BLaER1 treated with 17β-estradiol and CSF1 and Interleukin-3, amounts not matched to agents 10 nM and 100 nM (cell line): ENCODE measurements around the gene DMRTB1.

Experiments
- H3K27ac ChIP-seq, 11 experiments: shearing (Covaris generic); formaldehyde crosslinking; 2 replicates each; pipeline ENCODE4 v1.8.1; 2022
- H3K27me3 ChIP-seq, 11 experiments: shearing (Covaris generic); formaldehyde crosslinking; 2 replicates each; pipeline ENCODE4 v1.8.1; 2022
- H3K36me3 ChIP-seq, 11 experiments: shearing (Covaris generic); formaldehyde crosslinking; 2 replicates each; pipeline ENCODE4 v1.8.1; 2022
- H3K4me1 ChIP-seq, 10 experiments: shearing (Covaris generic); formaldehyde crosslinking; 2 replicates each; pipeline ENCODE4 v1.8.1; 2022
- H3K4me2 ChIP-seq, 11 experiments: shearing (Covaris generic); formaldehyde crosslinking; 2 replicates each; pipeline ENCODE4 v1.8.1; 2022
- H3K4me3 ChIP-seq, 10 experiments: shearing (Covaris generic); formaldehyde crosslinking; 2 replicates each; pipeline ENCODE4 v1.8.1; 2022
- H3K9ac ChIP-seq, 11 experiments: shearing (Covaris generic); formaldehyde crosslinking; 2 replicates each; pipeline ENCODE4 v1.8.1; 2022
- H3K9me3 ChIP-seq, 11 experiments: shearing (Covaris generic); formaldehyde crosslinking; replicated peaks in 1 of 11; 2 replicates each; pipeline ENCODE4 v1.8.1; 2022
- H4K20me1 ChIP-seq, 11 experiments: shearing (Covaris generic); formaldehyde crosslinking; 2 replicates each; pipeline ENCODE4 v1.8.1; 2022
- Cebpa-rat ChIP-seq, 11 experiments: shearing (Covaris generic); IDR thresholded peaks; 2 replicates each; pipeline ENCODE4 v1.8.1; 2022

The DMRTB1 gene

DNA sequence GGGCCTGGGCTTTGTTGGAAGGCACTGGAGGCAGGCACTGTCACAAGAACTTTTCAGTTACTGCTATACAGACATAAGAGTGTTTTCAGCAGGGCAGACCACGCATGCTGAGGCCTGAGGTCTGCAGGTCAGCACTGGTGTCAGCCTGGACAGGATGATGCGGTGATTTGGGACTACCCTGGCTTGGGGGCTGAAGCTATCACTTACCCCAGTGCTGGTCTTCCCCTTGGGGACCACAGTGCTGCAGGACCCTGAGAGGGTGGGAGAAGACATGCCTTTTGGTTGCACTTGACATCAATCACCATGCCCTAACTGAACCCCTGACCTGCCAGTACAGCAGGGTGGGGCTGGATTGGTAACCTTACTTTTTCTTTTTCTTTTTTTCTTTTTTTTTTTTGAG lies 9.2 kb downstream of the DMRTB1 start:
- no peaks in the 10 kb centered on the region for H3K27me3 ChIP-seq

DNA sequence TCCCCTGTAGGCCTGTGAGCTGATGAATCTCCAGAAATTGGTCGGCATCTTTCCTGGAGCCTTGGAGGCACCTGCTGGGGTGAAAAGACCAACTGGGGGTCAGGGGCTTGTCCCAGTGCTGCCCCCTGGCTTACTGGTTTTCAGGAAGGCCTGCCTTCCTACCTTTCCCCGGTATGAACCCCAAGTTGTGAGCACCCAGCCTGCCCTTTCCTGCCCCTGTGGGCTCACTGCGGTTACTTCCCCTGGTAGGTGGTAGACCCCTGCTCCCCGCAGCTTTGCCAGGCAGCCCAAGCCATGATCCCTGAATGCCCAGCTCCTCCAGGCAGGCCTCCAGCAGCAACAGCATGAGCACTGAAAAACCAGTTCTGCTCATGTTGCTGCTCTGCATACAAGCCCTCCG lies 10.2 kb downstream of the DMRTB1 start:
- TF ChIP-seq Cebpa-rat (IDR thresholded peaks at IDR 0.05), result no peak
- H3K27ac ChIP-seq, result no peak overlapping the region
- peaks cover 7 to 13% (median 11%) of the 10 kb centered on the region in 10 experiments; a peak in 17 of 20 replicates for H3K4me1 ChIP-seq
- no peaks in the 10 kb centered on the region for H3K9me3 ChIP-seq
- no peaks in the 10 kb centered on the region for H3K27me3 ChIP-seq
- no peaks in the 10 kb centered on the region for H3K36me3 ChIP-seq
- no peak overlapping the region for H3K9ac ChIP-seq
- H3K4me2 ChIP-seq, result no peak overlapping the region
- H4K20me1 ChIP-seq, result no peaks in the 10 kb centered on the region
- H3K4me3 ChIP-seq, result no peak overlapping the region

More for the DNA sequence above, 9.2 kb downstream of the DMRTB1 start:
- no peaks in the 10 kb centered on the region for H3K9me3 ChIP-seq
- H3K9ac ChIP-seq, result no peak overlapping the region
- TF ChIP-seq Cebpa-rat (IDR thresholded peaks at IDR 0.05), result no peak
- H3K4me2 ChIP-seq, result no peak overlapping the region
- no peak overlapping the region for H3K27ac ChIP-seq
- no peaks in the 10 kb centered on the region for H3K36me3 ChIP-seq
- H4K20me1 ChIP-seq, result no peaks in the 10 kb centered on the region
- peaks cover 7 to 13% (median 11%) of the 10 kb centered on the region in 10 experiments; a peak in 17 of 20 replicates for H3K4me1 ChIP-seq
- no peak overlapping the region for H3K4me3 ChIP-seq

DNA sequence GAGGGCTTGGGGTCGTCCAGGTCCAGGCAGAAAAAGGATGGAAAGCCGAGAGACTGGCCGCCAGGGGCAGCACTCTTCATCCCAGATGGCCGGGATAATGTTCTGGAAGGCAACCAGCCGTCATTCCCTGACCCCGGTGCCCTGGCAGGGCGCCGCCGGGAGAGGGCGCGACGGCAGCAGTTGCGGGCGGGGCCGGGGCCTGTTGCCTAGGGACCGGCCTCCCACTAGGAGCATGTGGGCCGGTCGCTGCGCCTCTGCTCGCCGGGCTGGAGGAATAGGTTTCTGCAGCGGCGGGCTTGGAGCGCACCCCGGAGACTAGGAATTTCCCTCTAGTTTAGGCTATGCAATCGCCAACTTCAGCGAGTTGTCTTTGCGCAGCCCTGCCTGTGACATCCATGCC lies 11.0 kb downstream of the DMRTB1 start:
- Histone ChIP-seq H3K27me3 (no peaks in the 10 kb centered on the region), H3K9me3 (no peaks in the 10 kb centered on the region), H3K9ac (no peak overlapping the region), H3K36me3 (no peaks in the 10 kb centered on the region), H3K4me2 (no peak overlapping the region), H3K4me1 (peaks cover 7 to 13% (median 11%) of the 10 kb centered on the region in 10 experiments; a peak in 17 of 20 replicates), H3K27ac (no peak overlapping the region), H4K20me1 (no peaks in the 10 kb centered on the region), H3K4me3 (no peak overlapping the region)
- no peak for TF ChIP-seq Cebpa-rat (IDR thresholded peaks at IDR 0.05)

DNA sequence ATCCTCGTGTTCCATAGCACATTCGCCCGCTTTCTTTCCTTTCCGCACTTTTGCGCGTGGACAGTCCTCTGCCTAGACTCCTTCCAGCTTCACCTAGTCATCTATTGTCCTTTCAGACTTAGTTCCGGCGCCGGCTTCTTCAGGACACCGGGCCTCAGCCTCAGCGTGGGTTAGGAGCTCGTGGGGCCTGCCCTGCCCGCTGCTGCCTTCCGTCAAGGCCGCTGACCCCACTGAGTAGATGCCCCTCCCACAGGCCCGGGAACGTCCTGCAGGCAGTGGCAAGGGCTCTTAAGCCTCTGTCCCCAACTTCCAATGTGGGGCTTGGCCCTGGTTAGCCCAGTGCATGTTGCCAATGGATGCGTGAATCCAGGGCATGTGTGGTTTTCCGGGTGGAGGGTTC lies 11.4 kb downstream of the DMRTB1 start:
- Histone ChIP-seq H3K9me3 (no peaks in the 10 kb centered on the region), H3K36me3 (no peaks in the 10 kb centered on the region), H4K20me1 (no peaks in the 10 kb centered on the region), H3K27ac (no peak overlapping the region), H3K9ac (no peak overlapping the region), H3K4me1 (peaks cover 7 to 13% (median 11%) of the 10 kb centered on the region in 10 experiments; a peak in 17 of 20 replicates), H3K27me3 (no peaks in the 10 kb centered on the region), H3K4me3 (no peak overlapping the region), H3K4me2 (no peak overlapping the region)
- no peak for TF ChIP-seq Cebpa-rat (IDR thresholded peaks at IDR 0.05)

DNA sequence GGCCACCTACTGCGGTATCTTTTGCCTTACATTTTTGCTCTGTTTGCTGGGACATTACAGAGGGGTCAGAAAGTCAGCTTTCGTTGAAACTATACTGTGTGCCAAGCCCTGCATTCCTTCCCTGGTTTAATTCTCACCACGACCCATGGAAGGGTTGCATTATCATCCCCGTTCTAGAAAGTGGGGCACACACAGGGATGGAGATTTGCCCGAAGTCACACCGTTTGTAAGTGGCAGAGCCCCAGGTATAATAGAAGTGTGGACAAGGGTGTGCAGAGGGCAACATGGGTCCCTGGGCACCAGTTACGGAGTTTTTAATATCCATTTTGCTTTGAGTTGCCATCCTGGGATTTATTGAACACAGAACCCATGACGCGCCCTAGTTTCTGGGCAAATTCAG lies 11.8 kb downstream of the DMRTB1 start:
- TF ChIP-seq Cebpa-rat (IDR thresholded peaks at IDR 0.05), result no peak
- Histone ChIP-seq H4K20me1 (no peaks in the 10 kb centered on the region), H3K4me2 (no peak overlapping the region), H3K36me3 (no peaks in the 10 kb centered on the region), H3K9me3 (no peaks in the 10 kb centered on the region), H3K4me1 (peaks cover 7 to 13% (median 11%) of the 10 kb centered on the region in 10 experiments; a peak in 17 of 20 replicates), H3K4me3 (no peak overlapping the region), H3K9ac (no peak overlapping the region), H3K27ac (no peak overlapping the region), H3K27me3 (no peaks in the 10 kb centered on the region)

DNA sequence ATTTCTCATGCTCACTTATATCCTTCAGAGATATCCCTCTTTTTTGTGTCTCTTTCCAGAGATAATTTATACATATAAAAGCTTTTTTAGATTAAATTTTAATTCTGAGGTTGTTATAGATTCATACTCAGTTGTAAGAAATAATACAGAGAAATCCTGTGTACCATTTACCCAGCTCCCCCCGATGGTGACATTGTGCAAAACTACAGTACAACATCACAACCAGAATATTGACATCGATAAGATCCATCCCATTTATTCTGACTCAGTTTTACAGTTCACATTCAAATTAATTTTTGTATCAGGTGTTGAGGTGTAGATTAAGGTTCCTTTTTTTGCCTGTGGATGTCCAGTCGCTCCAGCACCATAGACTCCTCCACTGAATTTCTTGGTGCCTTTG lies 14.3 kb downstream of the DMRTB1 start:
- no peaks in the 10 kb centered on the region for H3K9me3 ChIP-seq
- H3K27ac ChIP-seq, result no peak overlapping the region
- H3K4me1 ChIP-seq, result peaks cover 4 to 14% (median 9%) of the 10 kb centered on the region in 10 experiments; a peak in 18 of 20 replicates
- no peak overlapping the region for H3K9ac ChIP-seq
- H3K4me3 ChIP-seq, result no peak overlapping the region
- TF ChIP-seq Cebpa-rat (IDR thresholded peaks at IDR 0.05), result no peak
- H4K20me1 ChIP-seq, result no peaks in the 10 kb centered on the region
- no peaks in the 10 kb centered on the region for H3K27me3 ChIP-seq
- H3K36me3 ChIP-seq, result no peaks in the 10 kb centered on the region
- H3K4me2 ChIP-seq, result no peak overlapping the region

DNA sequence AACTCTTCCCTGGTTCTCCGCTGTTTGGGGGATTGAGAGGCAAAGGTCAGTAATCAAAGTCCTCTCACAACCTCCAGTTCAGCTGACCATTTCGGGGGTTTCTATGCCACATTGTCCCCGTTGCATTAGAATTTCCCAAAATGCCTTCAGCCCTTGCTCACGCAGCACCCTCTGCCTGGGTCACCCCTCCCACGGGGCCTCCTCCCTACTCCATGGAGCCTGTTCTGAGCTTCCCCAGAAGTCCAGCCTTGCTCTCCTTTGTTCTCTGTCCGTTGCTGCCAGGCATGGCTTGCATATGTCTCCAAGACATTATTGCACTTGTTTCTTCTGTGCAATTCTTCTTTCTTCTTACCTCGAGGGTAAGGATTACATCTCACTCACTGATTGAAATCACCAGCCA lies 16.5 kb downstream of the DMRTB1 start:
- no peak overlapping the region for H3K27ac ChIP-seq
- no peaks in the 10 kb centered on the region for H4K20me1 ChIP-seq
- H3K4me3 ChIP-seq, result no peak overlapping the region
- H3K36me3 ChIP-seq, result no peaks in the 10 kb centered on the region
- peaks cover 4 to 14% (median 9%) of the 10 kb centered on the region in 10 experiments; a peak in 18 of 20 replicates for H3K4me1 ChIP-seq
- no peak overlapping the region for H3K4me2 ChIP-seq
- no peaks in the 10 kb centered on the region for H3K27me3 ChIP-seq
- no peaks in the 10 kb centered on the region for H3K9me3 ChIP-seq
- TF ChIP-seq Cebpa-rat (IDR thresholded peaks at IDR 0.05), result no peak
- H3K9ac ChIP-seq, result no peak overlapping the region

DNA sequence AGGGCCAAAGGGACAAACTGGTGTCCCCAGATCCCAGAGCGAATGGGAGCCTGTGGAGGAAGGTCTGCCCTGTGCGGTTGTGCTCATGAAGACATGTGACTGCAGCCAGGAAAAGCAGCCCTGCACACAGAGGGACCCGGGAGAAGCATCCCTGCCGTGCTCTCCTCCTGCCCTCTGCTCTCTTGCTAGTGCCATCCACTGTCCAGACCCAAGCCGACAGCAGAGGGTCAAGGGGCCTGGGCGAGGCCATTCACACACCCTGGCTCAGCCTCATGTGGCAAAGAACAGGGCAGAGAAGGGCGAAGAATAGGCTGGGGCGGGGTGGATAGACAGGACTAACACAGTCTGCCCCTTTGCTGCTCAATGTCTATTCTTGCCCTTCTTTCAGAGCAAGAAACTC lies 17.4 kb downstream of the DMRTB1 start:
- Histone ChIP-seq H3K27ac (no peak overlapping the region), H4K20me1 (no peaks in the 10 kb centered on the region), H3K9ac (no peak overlapping the region), H3K36me3 (no peaks in the 10 kb centered on the region), H3K4me1 (peaks cover 4 to 14% (median 9%) of the 10 kb centered on the region in 10 experiments; a peak in 18 of 20 replicates), H3K9me3 (no peaks in the 10 kb centered on the region), H3K27me3 (no peaks in the 10 kb centered on the region), H3K4me2 (no peak overlapping the region), H3K4me3 (no peak overlapping the region)
- no peak for TF ChIP-seq Cebpa-rat (IDR thresholded peaks at IDR 0.05)

DNA sequence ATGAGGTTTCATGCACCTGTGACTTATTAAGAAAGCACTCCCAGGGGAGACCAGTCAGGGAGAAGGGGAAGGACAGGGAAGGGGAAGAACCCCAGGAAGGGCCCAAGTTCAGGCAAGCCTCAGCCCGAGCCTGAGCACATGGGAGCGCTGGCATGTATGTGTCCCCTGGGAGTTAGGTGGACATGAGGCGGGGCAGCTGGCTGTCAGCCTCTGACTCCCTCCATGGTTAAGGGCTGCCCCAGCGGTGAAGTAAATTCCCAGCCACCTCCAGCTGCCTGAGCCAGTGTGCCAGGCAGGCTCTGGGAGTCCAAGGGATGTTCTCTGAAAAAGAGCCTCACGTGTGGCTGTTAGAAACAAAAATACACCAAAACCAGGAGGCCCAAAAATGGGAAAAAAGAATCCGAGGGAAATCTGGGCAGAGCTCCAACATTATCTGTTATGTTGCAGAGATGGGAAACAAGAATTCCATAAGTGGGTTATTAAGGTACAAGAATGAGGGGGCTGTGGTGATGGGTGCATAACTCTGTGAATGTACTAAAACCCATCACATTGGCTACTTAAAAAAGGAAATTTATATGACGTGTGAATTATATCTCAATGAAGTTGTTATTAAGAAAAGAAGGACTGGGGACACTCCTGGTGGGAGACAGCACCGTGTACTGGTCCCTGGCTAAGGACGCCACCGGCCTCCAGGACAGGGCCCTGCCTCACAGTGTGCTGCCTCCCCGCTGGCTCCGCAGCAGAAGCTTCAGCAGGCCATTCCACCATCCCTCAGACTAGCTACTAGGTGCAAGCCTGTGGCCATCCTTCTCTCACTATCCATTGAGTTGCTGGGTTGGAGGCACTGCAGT lies 18.7 kb downstream of the DMRTB1 start:
- H3K4me2 ChIP-seq, result peak overlapping the region; percentile 7 to 64 (median 46); a peak in 18 of 22 replicates
- no peak for TF ChIP-seq Cebpa-rat (IDR thresholded peaks at IDR 0.05)
- H4K20me1 ChIP-seq, result no peaks in the 10 kb centered on the region
- no peaks in the 10 kb centered on the region for H3K27me3 ChIP-seq
- H3K4me3 ChIP-seq, result no peak overlapping the region
- H3K4me1 ChIP-seq, result peaks cover 4 to 17% (median 10%) of the 10 kb centered on the region in 10 experiments; a peak in 18 of 20 replicates
- H3K9ac ChIP-seq, result no peak overlapping the region
- H3K27ac ChIP-seq, result no peak overlapping the region
- no peaks in the 10 kb centered on the region for H3K36me3 ChIP-seq
- no peaks in the 10 kb centered on the region for H3K9me3 ChIP-seq

DNA sequence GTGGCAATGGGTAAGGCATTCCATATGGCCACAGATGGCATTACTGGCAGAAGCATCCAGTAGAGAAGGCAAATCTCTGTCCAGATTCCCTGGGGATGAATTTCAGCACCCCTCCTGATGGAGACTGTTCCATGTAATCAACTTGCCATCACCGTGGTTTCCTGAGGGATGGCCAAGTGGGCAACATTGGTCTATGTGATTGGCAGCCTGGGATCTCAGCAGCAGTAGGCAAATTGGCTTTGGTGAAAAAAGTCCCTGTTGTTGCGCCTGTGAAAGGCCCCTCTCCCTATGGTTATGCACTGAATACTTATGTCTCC lies 19.3 kb downstream of the DMRTB1 start:
- no peak for TF ChIP-seq Cebpa-rat (IDR thresholded peaks at IDR 0.05)
- no peak overlapping the region for H3K4me2 ChIP-seq
- H3K27me3 ChIP-seq, result no peaks in the 10 kb centered on the region
- no peak overlapping the region for H3K27ac ChIP-seq
- no peak overlapping the region for H3K4me3 ChIP-seq
- no peaks in the 10 kb centered on the region for H3K9me3 ChIP-seq
- H4K20me1 ChIP-seq, result no peaks in the 10 kb centered on the region; a peak in 1 of 22 replicates
- H3K36me3 ChIP-seq, result no peaks in the 10 kb centered on the region
- H3K9ac ChIP-seq, result no peak overlapping the region
- H3K4me1 ChIP-seq, result peaks cover 4 to 20% (median 10%) of the 10 kb centered on the region in 10 experiments; a peak in 18 of 20 replicates
